ENCODE measurements around the gene RNASEH2C. TPM values are rescaled to one million over a fixed set of nuclear protein-coding genes. Genes with fewer than 3 reads are reported as not detected.
"Not testable (repeated sequence)": the region's sequence is repeated elsewhere in the genome, so short reads cannot be mapped to it uniquely, and the experiment has no call there.

RNASEH2C gene
- total RNA-seq, 1 donor from 2014 or later = 89.0 TPM

GRCh38 chr11:65699306-65699705, 21.3 kb downstream of the RNASEH2C start:
- no peaks in the 10 kb centered on the region for H3K36me3 Mint-ChIP-seq (ENCODE audit: low read depth)
- H3K9me3 Mint-ChIP-seq = no peaks in the 10 kb centered on the region
- no peak overlapping the region for H3K4me3 Mint-ChIP-seq
- peaks cover 6% of the 10 kb centered on the region for H3K27me3 Mint-ChIP-seq (ENCODE audit: insufficient read depth)
- no peaks in the 10 kb centered on the region for H3K4me1 Mint-ChIP-seq (ENCODE audit: low read depth)
- no peak for DNase-seq (ENCODE audit: low spot score)
- H3K27ac Mint-ChIP-seq = no peak overlapping the region
- intact Hi-C loops (cut with micrococcal nuclease) = no loop called here

- Mint-ChIP-seq H3K27ac (no peak overlapping the region), H3K36me3 (ENCODE audit: low read depth) (no peaks in the 10 kb centered on the region), H3K9me3 (no peaks in the 10 kb centered on the region), H3K27me3 (ENCODE audit: insufficient read depth) (peaks cover 8% of the 10 kb centered on the region), H3K4me1 (ENCODE audit: low read depth) (no peaks in the 10 kb centered on the region), H3K4me3 (no peak overlapping the region)
- DNase-seq (ENCODE audit: low spot score) = no peak
- intact Hi-C loops (cut with micrococcal nuclease) = no loop called here
Measured at GRCh38 chr11:65698205-65698604, 22.4 kb downstream of the RNASEH2C start.

- Mint-ChIP-seq H3K4me3 (no peak overlapping the region), H3K27me3 (ENCODE audit: insufficient read depth) (peaks cover 7% of the 10 kb centered on the region), H3K36me3 (ENCODE audit: low read depth) (no peaks in the 10 kb centered on the region), H3K27ac (no peak overlapping the region), H3K9me3 (no peaks in the 10 kb centered on the region), H3K4me1 (ENCODE audit: low read depth) (no peaks in the 10 kb centered on the region)
- intact Hi-C loops (cut with micrococcal nuclease) = no loop called here
- no peak for DNase-seq (ENCODE audit: low spot score)
Measured at GRCh38 chr11:65696802-65697552, 23.6 kb downstream of the RNASEH2C start.

GRCh38 chr11:65695459-65696241, 24.9 kb downstream of the RNASEH2C start:
- intact Hi-C loops (cut with micrococcal nuclease) = no loop called here
- Mint-ChIP-seq H3K27me3 (ENCODE audit: insufficient read depth) (peaks cover 7% of the 10 kb centered on the region), H3K4me1 (ENCODE audit: low read depth) (no peaks in the 10 kb centered on the region), H3K4me3 (no peak overlapping the region), H3K9me3 (no peaks in the 10 kb centered on the region), H3K27ac (no peak overlapping the region), H3K36me3 (ENCODE audit: low read depth) (no peaks in the 10 kb centered on the region)
- DNase-seq (ENCODE audit: low spot score) = no peak

- Mint-ChIP-seq H3K36me3 (ENCODE audit: low read depth) (no peaks in the 10 kb centered on the region), H3K27ac (no peak overlapping the region), H3K4me1 (ENCODE audit: low read depth) (no peaks in the 10 kb centered on the region), H3K9me3 (no peaks in the 10 kb centered on the region), H3K4me3 (no peak overlapping the region), H3K27me3 (ENCODE audit: insufficient read depth) (peaks cover 3% of the 10 kb centered on the region)
- no peak for DNase-seq (ENCODE audit: low spot score)
- intact Hi-C loops (cut with micrococcal nuclease) = no loop called here
Measured at GRCh38 chr11:65692367-65692766, 28.2 kb downstream of the RNASEH2C start.

- H3K9me3 Mint-ChIP-seq; DNase-seq (ENCODE audit: low spot score); H3K36me3 Mint-ChIP-seq (ENCODE audit: low read depth); intact Hi-C loops (cut with micrococcal nuclease); H3K27me3 Mint-ChIP-seq (ENCODE audit: insufficient read depth); H3K27ac Mint-ChIP-seq; H3K4me3 Mint-ChIP-seq; H3K4me1 Mint-ChIP-seq (ENCODE audit: low read depth): not testable (repeated sequence)
Measured at GRCh38 chr11:65691847-65692246, 28.8 kb downstream of the RNASEH2C start.

- DNase-seq (ENCODE audit: low spot score) = no peak
- no peak overlapping the region for H3K4me3 Mint-ChIP-seq
- H3K36me3 Mint-ChIP-seq (ENCODE audit: low read depth) = no peaks in the 10 kb centered on the region
- intact Hi-C loops (cut with micrococcal nuclease) = no loop called here
- H3K4me1 Mint-ChIP-seq (ENCODE audit: low read depth) = no peaks in the 10 kb centered on the region
- no peaks in the 10 kb centered on the region for H3K9me3 Mint-ChIP-seq
- H3K27me3 Mint-ChIP-seq (ENCODE audit: insufficient read depth) = peaks cover 13% of the 10 kb centered on the region
- no peak overlapping the region for H3K27ac Mint-ChIP-seq
Measured at GRCh38 chr11:65685981-65686380, 34.6 kb downstream of the RNASEH2C start.

GRCh38 chr11:65683480-65683879, 37.1 kb downstream of the RNASEH2C start:
- DNase-seq (ENCODE audit: low spot score); H3K27ac Mint-ChIP-seq; H3K36me3 Mint-ChIP-seq (ENCODE audit: low read depth); H3K4me3 Mint-ChIP-seq; intact Hi-C loops (cut with micrococcal nuclease); H3K4me1 Mint-ChIP-seq (ENCODE audit: low read depth); H3K9me3 Mint-ChIP-seq: not testable (repeated sequence)
- H3K27me3 Mint-ChIP-seq (ENCODE audit: insufficient read depth) = peaks cover 13% of the 10 kb centered on the region

GRCh38 chr11:65680192-65680743, 40.3 kb downstream of the RNASEH2C start:
- Mint-ChIP-seq H3K4me1 (ENCODE audit: low read depth) (no peaks in the 10 kb centered on the region), H3K36me3 (ENCODE audit: low read depth) (no peaks in the 10 kb centered on the region), H3K27ac (no peak overlapping the region), H3K27me3 (ENCODE audit: insufficient read depth) (peaks cover 13% of the 10 kb centered on the region), H3K4me3 (no peak overlapping the region), H3K9me3 (no peaks in the 10 kb centered on the region)
- DNase-seq (ENCODE audit: low spot score) = no peak
- intact Hi-C loops (cut with micrococcal nuclease) = no loop called here

- intact Hi-C loops (cut with micrococcal nuclease) = no loop called here
- Mint-ChIP-seq H3K27me3 (ENCODE audit: insufficient read depth) (no peaks in the 10 kb centered on the region), H3K9me3 (no peaks in the 10 kb centered on the region), H3K4me1 (ENCODE audit: low read depth) (no peaks in the 10 kb centered on the region), H3K36me3 (ENCODE audit: low read depth) (no peaks in the 10 kb centered on the region), H3K4me3 (no peak overlapping the region), H3K27ac (no peak overlapping the region)
- no peak for DNase-seq (ENCODE audit: low spot score)
Measured at GRCh38 chr11:65672982-65673381, 47.6 kb downstream of the RNASEH2C start.

GRCh38 chr11:65672180-65672860, 48.3 kb downstream of the RNASEH2C start:
- Mint-ChIP-seq H3K27me3 (ENCODE audit: insufficient read depth) (no peaks in the 10 kb centered on the region), H3K9me3 (no peaks in the 10 kb centered on the region), H3K4me1 (ENCODE audit: low read depth) (no peaks in the 10 kb centered on the region), H3K36me3 (ENCODE audit: low read depth) (no peaks in the 10 kb centered on the region), H3K27ac (no peak overlapping the region), H3K4me3 (no peak overlapping the region)
- DNase-seq (ENCODE audit: low spot score) = no peak
- intact Hi-C loops (cut with micrococcal nuclease) = no loop called here
